HepG2 (cell line): ENCODE measurements around the gene HAPLN3. TPM values are rescaled to one million over a fixed set of nuclear protein-coding genes. Genes with fewer than 3 reads are reported as not detected.

Experiments used
- ATAC-seq: fragments of 200-7000 bp; cut with Tn5 transposase; 3 replicates; pipeline ENCODE4 v1.9.1; 2020; ENCODE audit warnings: mild to moderate bottlenecking, moderate library complexity
- BruUV-seq: library from RNA; stranded (reverse); fragments of 400-500 nt; replicated peaks from 2 replicates; lab custom pipeline; 2021; lab: Mats Ljungman, UMichigan
- CTCF ChIA-PET: fragments of 300-600 bp; formaldehyde crosslinking; extraction: SDS; loops from one replicate; lab custom pipeline; 2021; ENCODE audit warnings: low total read pairs, inconsistent platforms, low intra/inter-chr PET ratio; lab: Yijun Ruan, JAX
- POLR2A ChIA-PET: fragments of 350-600 bp; sonication (Branson Sonifier 250); formaldehyde crosslinking; loops from one replicate; lab custom pipeline; 2020; ENCODE audit warnings: antibody characterized with exemption, inconsistent platforms; lab: Yijun Ruan, JAX
- DNase-seq: peaks from one replicate; pipeline ENCODE4 v3.0.0-alpha.2; 2015; ENCODE audit warnings: low spot score
- FAIRE-seq: peaks from 3 replicates; lab custom pipeline; 2011; peaks lifted over from hg19 to GRCh38; lab: Jason Lieb, UNC
- H2AFZ ChIP-seq: one replicate; pipeline ENCODE4 v1.6.1; 2011; ENCODE audit warnings: low read length, inconsistent platforms
- H3K27ac ChIP-seq: fragments of 300-600 bp; 3 replicates; pipeline ENCODE4 v1.8.0; 2011; ENCODE audit warnings: mixed run types, mild to moderate bottlenecking, mixed read lengths, low read length, inconsistent platforms; ENCODE audit not compliant: insufficient read depth; ENCODE audit errors: extremely low read length
- H3K27me3 ChIP-seq, 2 experiments: fragments of 200-600 bp in 1 of 2; 2 replicates in 1 of 2; 3 replicates in 1 of 2; pipeline versions ENCODE4 v1.6.0 to v1.8.0; 2011; ENCODE audit warnings: low read length in 2 of 2, mild to moderate bottlenecking in 2 of 2, moderate library complexity in 2 of 2, inconsistent platforms in 1 of 2; ENCODE audit not compliant: insufficient read depth in 2 of 2, control insufficient read depth in 1 of 2
- H3K36me3 ChIP-seq, 2 experiments: fragments of 200-600 bp in 1 of 2; replicated peaks in 1 of 2; 2 replicates in 1 of 2; 3 replicates in 1 of 2; pipeline versions ENCODE4 v1.5.1 to v1.8.0; 2011; ENCODE audit warnings: low read length in 2 of 2, inconsistent platforms in 1 of 2; ENCODE audit not compliant: insufficient read depth in 2 of 2, control insufficient read depth in 1 of 2
- H3K4me1 ChIP-seq: 2 replicates; pipeline ENCODE4 v1.5.1; 2012; ENCODE audit warnings: low read length, inconsistent platforms; ENCODE audit not compliant: insufficient read depth
- H3K4me2 ChIP-seq: 2 replicates; pipeline ENCODE4 v1.6.0; 2011; ENCODE audit warnings: low read depth, low read length, inconsistent platforms
- H3K4me3 ChIP-seq, 3 experiments: fragments of 200-600 bp in 1 of 3; sonication (generic), shearing (Covaris generic) in 1 of 3; replicated peaks in 1 of 3; 2 replicates each; pipeline ENCODE4 v1.5.1; 2011 to 2016; ENCODE audit warnings: low read length in 3 of 3, inconsistent platforms in 2 of 3, low read depth in 2 of 3, mild to moderate bottlenecking in 2 of 3, control low read depth in 1 of 3, mixed read lengths in 1 of 3; ENCODE audit not compliant: insufficient read depth in 1 of 3
- H3K79me2 ChIP-seq: one replicate; pipeline ENCODE4 v1.6.1; 2011; ENCODE audit warnings: low read length, inconsistent platforms; ENCODE audit not compliant: insufficient read depth
- H3K9ac ChIP-seq: 2 replicates; pipeline ENCODE4 v1.6.0; 2011; ENCODE audit warnings: mild to moderate bottlenecking, low read depth, low read length, inconsistent platforms; ENCODE audit not compliant: insufficient read depth
- H3K9me3 ChIP-seq: 2 replicates; pipeline ENCODE4 v1.5.1; 2012; ENCODE audit warnings: mild to moderate bottlenecking, low read length
- H4K20me1 ChIP-seq: 2 replicates; pipeline ENCODE4 v1.6.0; 2011; ENCODE audit warnings: inconsistent platforms, mild to moderate bottlenecking, low read length, moderate library complexity; ENCODE audit not compliant: insufficient read depth
- ATF5 ChIP-seq: sonication (generic); formaldehyde crosslinking; IDR thresholded peaks from 2 replicates; pipeline ENCODE4 v1.4.0; 2020; ENCODE audit warnings: mild to moderate bottlenecking, low read depth, missing genetic modification reagents
- ELF4 ChIP-seq: sonication (generic); formaldehyde crosslinking; IDR thresholded peaks from 2 replicates; pipeline ENCODE4 v1.5.0; 2020; ENCODE audit warnings: missing genetic modification reagents, mild to moderate bottlenecking, moderate library complexity, borderline replicate concordance
- FOSL2 ChIP-seq: sonication (generic); formaldehyde crosslinking; IDR thresholded peaks from 2 replicates; pipeline ENCODE4 v1.4.0; 2020; ENCODE audit warnings: missing genetic modification reagents
- GLI4 ChIP-seq: sonication (generic); formaldehyde crosslinking; IDR thresholded peaks from 2 replicates; pipeline ENCODE4 v1.5.1; 2020; ENCODE audit warnings: missing genetic modification reagents, mild to moderate bottlenecking, moderate library complexity, borderline replicate concordance
- PRPF4 ChIP-seq: fragments of 200-400 bp; formaldehyde crosslinking; IDR thresholded peaks from 2 replicates; pipeline ENCODE4 v1.6.1; 2016; ENCODE audit warnings: low read length, low read depth; ENCODE audit not compliant: poor library complexity, severe bottlenecking
- SP4 ChIP-seq: sonication (generic); formaldehyde crosslinking; IDR thresholded peaks from 2 replicates; pipeline ENCODE4 v1.8.1; 2023; ENCODE audit warnings: mild to moderate bottlenecking, missing genetic modification reagents
- TEAD2 ChIP-seq: sonication (generic); formaldehyde crosslinking; IDR thresholded peaks from 2 replicates; pipeline ENCODE4 v1.9.0; 2021; ENCODE audit warnings: missing genetic modification reagents
- ZBTB46 ChIP-seq: sonication (generic); formaldehyde crosslinking; IDR thresholded peaks from 2 replicates; pipeline ENCODE4 v1.4.0; 2020; ENCODE audit warnings: mild to moderate bottlenecking, missing genetic modification reagents, borderline replicate concordance
- ZFYVE20 ChIP-seq: sonication (generic); formaldehyde crosslinking; IDR thresholded peaks from 2 replicates; pipeline ENCODE4 v1.8.0; 2023; ENCODE audit warnings: low read depth, mild to moderate bottlenecking, moderate library complexity, missing genetic modification reagents, borderline replicate concordance
- ZNF275 ChIP-seq: sonication (generic); formaldehyde crosslinking; IDR thresholded peaks from 2 replicates; pipeline ENCODE4 v1.8.0; 2022; ENCODE audit warnings: missing genetic modification reagents, mild to moderate bottlenecking, inconsistent platforms, borderline replicate concordance
- ZNF512B ChIP-seq: sonication (generic); formaldehyde crosslinking; IDR thresholded peaks from 2 replicates; pipeline ENCODE4 v1.5.1; 2020; ENCODE audit warnings: missing genetic modification reagents, mild to moderate bottlenecking, borderline replicate concordance
- ZNF558 ChIP-seq: sonication (generic); formaldehyde crosslinking; IDR thresholded peaks from 2 replicates; pipeline ENCODE4 v1.9.0; 2022; ENCODE audit warnings: mild to moderate bottlenecking, missing genetic modification reagents, borderline replicate concordance
- WGBS: methylation state at CpG from one replicate; pipeline ENCODE4 v1.1.6; 2017; ENCODE audit warnings: low lambda C conversion rate; 5-methylcytosine and 5-hydroxymethylcytosine counted together
- in situ Hi-C: cut with HindIII; loops from 2 replicates; pipeline ENCODE4 v1.10.0; 2017; ENCODE audit warnings: low pct_unique_long_range_greater_than_20kb; ENCODE audit not compliant: extremely low pct_ligation_motif_present
- intact Hi-C: fragments of 100-400 bp; cut with micrococcal nuclease; formaldehyde crosslinking; loops from one replicate; pipeline ENCODE4 v1.10.0; 2022; ENCODE audit not compliant: unreplicated experiment
- polyA plus RNA-seq, 8 experiments: library from polyadenylated mRNA; depleted of rRNA in 3 of 8; stranded (reverse) in 7 of 8; unstranded in 1 of 8; fragments of >200 nt; fragmentation: Illumina TruSeq in 4 of 8; extraction: Trizol in 4 of 8; gene quantifications; 2 replicates each; pipeline versions ENCODE4 v1.2.1 to v1.2.3, GENCODE V29; 2011 to 2016; ENCODE audit warnings: low read depth in 4 of 8, missing spikeins in 1 of 8, mixed read lengths in 1 of 8; ENCODE audit not compliant: insufficient read depth in 1 of 8
- total RNA-seq, 5 experiments: library from RNA; depleted of rRNA; stranded (reverse); fragments of >200 nt; fragmentation: Illumina TruSeq; extraction: Trizol; gene quantifications; 2 replicates each; pipeline ENCODE4 v1.2.3, GENCODE V29; 2016; ENCODE audit warnings: low read depth in 1 of 5

Gene HAPLN3
- total and polyA plus RNA-seq, 2 of the 13 experiments (the other 11 are each of a cell fraction or from before 2014, with no cell fraction given), result 0.09 TPM; not detected in 1

GRCh38 chr15:88887068-88887580 lies 8.2 kb downstream of the HAPLN3 start (continued):
- TF ChIP-seq GLI4 (CRISPR knock-in tag), result no peak

- Histone ChIP-seq H2AFZ (no peak overlapping the region), H3K9ac (no peak overlapping the region), H3K27me3 (peaks cover 6 to 17% of the 10 kb centered on the region in 2 experiments; a peak in 4 of 5 replicates), H4K20me1 (no peaks in the 10 kb centered on the region), H3K4me2 (no peak overlapping the region), H3K4me1 (no peaks in the 10 kb centered on the region), H3K36me3 (no peaks in the 10 kb centered on the region), H3K4me3 (no peak overlapping the region), H3K79me2 (no peaks in the 10 kb centered on the region), H3K27ac (no peak overlapping the region), H3K9me3 (no peaks in the 10 kb centered on the region)
- in situ Hi-C loops (no loop called here), intact Hi-C loops (no loop called here)
- ChIA-PET CTCF (no interaction called here), POLR2A (no interaction called here)
- FAIRE-seq (no peak), ATAC-seq (no peak), DNase-seq (no peak)
- 53% methylated on average over 3 of the region's 4 CpGs for WGBS
- BruUV-seq, result no TSS peak
- no peak for TF ChIP-seq SP4
- TF ChIP-seq FOSL2 (CRISPR knock-in tag), result no peak
- TF ChIP-seq ATF5 (CRISPR knock-in tag), result no peak
- no peak for TF ChIP-seq ZNF512B (CRISPR knock-in tag)
- no peak for TF ChIP-seq ZNF275 (CRISPR knock-in tag)
- no peak for TF ChIP-seq ZFYVE20 (CRISPR knock-in tag)
- no peak for TF ChIP-seq ELF4 (CRISPR knock-in tag)
- no peak for TF ChIP-seq ZNF558 (CRISPR knock-in tag)
- no peak for TF ChIP-seq ZBTB46 (CRISPR knock-in tag)
- no peak for TF ChIP-seq PRPF4
- no peak for TF ChIP-seq TEAD2
Measured at GRCh38 chr15:88882785-88883184, 12.6 kb downstream of the HAPLN3 start.
